HG02678 (cell line): ENCODE measurements around the gene ABLIM1.

Experiments
- ATAC-seq: cut with Tn5 transposase; IDR thresholded peaks from one replicate; pipeline ENCODE4 v1.9.1; 2021; ENCODE audit warnings: mild to moderate bottlenecking, moderate library complexity; ENCODE audit not compliant: unreplicated experiment

The ABLIM1 gene

DNA sequence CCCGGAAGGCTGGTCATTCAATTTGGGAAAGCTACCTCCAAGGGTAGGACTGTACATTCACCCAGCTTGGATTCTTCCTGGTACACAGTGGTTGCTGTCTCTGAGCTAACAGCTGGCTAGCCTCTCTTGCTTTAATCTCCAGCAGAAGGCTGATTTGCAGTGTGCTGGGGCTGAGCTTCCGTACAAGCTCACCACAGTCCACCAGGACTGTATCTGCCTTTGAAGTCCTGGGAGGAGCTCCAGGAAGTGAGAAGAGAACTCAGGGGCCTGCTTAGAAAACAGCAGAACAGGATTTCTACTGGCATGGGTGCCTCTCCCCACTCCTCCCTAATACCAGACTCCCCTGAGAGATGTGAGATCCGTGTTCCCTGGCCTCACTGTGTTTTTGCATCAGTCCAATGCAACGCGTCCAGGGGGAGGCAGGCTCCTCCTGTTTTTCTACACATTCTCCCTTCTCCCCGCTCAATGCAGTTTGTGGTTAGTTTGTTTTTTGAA, 260.4 kb downstream of the ABLIM1 start:
- no peak for ATAC-seq

DNA sequence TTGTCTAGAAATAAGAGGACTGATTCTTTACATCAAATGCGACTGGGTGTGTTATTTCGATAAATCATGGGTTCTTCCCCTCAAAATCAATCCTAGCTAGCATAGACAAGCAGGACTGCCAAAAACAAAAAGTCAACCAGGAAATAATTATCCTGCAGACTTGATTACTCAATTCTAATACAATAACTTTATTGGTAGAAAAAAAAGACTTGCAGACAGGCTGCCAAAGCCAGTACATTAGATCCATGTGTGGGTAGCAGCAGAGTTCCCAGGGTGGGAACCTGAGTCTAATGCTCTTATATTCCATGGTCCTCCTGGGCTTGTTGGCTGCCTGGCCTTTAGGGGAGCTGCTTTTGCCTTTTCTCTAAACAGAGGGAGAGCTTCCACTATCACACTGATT, 261.6 kb downstream of the ABLIM1 start:
- ATAC-seq, result no peak

DNA sequence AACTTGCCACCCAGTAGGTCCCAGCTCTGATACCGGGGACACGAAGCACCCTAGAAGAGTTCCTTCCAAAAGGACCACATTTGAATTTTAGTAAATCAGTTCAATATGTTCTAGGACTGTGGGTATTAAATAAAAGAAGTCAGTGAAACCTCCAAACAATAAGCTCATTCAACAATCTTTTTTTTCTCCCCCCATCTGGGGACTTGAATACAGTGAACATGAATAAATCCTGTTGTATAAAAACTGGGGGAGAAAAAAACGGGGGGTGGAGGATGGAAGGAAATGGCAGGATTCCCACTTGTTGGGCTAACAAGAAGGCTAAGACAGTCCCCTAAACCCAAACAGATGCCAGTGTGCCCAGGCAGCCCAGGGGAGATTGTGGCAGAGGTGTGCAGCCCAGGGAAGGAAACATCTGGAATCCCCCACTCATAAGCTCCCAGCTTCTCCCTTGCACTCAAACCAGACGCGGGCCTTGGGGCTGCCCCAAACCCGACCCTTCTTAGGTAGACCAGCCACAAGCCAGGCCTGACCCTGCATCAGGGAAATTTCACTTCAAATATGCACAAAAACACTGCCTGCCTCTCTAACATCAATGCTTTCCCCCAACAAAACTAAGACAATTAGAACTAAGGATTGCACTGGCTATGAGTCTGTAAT, 262.6 kb downstream of the ABLIM1 start:
- ATAC-seq, result no peak

DNA sequence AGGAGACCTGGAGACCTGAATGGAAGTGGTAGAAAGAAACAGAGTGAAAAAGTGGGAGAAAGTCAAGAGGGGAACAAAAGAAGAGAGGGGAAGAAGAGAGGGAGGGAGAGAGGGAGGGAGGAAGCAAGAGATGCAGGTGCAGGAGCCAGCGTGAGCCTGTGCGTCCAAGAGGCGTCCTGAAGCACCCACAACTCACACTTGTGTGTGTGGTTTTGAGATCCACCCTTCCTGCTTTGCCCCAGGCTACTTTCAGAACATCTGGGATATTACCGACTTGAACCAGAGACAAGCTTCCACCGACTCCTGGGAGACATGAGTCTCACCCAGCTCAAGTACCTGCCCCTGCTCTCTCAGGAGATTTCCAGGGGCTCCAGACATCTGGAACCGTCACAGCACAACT, 263.5 kb downstream of the ABLIM1 start:
- ATAC-seq, result no peak

DNA sequence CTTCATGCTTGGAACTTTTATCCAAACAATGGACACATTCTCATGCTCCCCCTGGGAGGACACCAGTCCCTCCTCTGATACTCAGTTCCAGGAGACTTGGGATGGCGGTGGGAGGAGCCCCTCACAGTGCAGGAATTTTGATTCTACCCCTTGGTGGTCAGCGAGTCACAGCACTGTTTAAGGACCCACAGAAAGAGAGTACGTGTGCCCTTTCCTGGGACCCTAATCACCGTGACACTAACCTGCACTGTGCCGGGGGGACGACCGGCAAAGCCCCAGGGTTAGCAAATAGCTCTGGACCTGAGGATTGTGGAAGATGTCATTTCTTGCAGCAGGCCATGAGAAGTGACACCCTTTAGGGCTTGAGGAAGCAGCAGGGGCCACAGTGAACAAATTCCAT, 264.2 kb downstream of the ABLIM1 start:
- ATAC-seq, result no peak

DNA sequence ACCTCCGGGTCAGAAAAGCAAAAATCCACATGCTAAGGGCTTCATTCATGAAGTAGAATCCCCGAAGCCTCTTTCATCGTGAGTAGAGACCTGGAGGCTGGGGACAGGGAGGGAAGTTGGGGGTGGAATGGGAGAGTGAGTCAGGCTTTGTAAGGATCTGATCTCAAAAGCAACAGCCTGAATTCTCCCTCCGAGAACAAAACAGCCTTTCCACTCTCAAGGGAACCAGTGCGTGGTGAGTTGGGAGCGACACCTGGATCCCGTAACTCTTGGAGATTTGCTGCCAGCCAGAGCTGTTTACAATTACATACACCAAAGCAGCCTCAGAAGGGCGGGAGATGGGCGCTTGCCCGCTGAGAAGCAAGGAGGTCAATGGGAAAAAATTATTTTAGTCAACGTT, 264.6 kb downstream of the ABLIM1 start:
- no peak for ATAC-seq

DNA sequence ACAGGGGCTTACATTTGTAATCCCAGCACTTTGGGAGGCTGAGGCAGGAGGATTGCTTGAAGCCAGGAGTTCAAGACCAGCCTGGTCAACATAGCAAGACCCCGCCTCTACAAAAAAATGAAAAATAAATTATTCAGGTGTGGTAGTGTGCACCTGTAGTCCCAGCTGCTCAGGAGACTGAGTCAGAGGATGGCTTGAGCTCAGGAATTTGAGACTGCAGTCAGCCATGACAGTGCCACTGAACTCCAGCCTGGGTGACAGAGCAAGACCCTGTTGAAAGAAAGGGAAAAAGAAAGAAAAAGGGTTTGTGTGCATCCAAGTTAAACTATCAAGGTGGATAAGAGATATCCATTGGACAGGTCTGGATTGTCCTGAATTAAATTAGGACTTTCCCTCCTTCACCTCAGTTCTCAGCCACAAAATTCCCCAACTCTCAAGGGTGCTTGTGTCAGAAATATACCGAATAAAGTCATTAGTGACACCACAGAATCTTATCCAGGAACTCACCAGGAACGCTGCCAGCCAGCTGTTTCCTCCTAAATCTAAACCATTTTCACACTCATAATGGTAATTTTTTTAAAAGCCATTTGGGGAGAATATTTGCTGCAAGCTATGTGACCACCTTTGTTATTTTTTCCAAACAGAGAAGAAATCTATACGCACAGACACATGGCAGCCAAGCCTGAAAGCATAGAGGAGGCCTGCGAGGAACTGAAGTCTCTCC, 265.8 kb downstream of the ABLIM1 start:
- no peak for ATAC-seq

DNA sequence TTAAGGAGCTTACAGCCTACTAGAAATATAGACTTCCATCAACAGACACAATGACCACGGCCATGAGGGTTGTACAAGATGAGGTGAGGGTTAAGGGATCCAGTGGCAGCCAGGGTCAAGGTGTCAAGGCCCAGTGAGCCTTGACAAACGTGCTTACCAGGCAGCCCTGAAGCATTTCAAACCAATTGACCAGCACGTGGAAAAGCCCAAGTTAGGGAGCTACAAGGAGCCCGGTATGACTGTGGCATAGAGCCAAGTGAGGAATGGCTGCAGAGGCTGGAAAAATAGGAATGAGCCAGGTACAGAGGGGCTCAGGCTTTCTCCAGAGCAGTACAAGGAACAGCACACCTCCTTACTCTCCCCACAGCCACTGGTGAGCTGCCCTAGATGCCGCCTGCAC, 266.5 kb downstream of the ABLIM1 start:
- ATAC-seq, result no peak

DNA sequence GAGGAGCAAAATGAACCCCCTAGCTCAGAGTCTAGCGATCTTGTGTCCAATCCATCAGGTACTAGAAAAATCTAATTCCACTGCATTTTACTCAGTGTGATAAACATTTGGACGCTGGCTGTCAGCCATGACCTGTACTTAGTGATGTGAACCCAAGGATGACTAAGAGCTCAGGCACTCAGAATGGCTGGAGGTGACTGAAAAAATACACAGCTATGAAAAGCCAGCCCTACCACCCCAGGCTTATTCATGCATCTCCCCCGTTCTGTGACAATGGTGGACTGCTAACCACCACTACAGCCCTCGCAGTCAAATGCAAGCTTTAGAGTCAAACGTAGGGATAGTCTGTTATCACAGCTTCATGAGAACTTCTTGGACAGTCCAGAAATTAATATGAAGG, 268.6 kb downstream of the ABLIM1 start:
- no peak for ATAC-seq

DNA sequence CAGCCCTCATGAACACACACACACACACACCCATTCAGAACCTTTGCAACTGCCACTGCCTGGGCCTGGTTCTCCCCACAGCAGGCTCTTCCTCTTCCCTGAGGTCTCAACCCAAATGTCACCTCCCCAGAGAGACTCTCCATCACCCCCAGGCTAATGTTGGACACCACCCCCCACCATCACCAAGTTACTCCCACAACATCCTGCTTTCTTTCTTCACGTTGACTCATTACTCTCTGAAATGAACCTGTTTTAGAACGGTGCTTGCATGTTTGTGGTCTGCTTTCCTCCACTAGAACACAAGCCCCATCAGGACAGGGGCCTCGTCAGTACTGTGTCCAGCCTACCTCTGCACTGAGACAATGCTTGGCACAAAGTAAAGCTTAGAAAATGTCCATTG, 269.8 kb downstream of the ABLIM1 start:
- peak; percentile 71 for ATAC-seq

DNA sequence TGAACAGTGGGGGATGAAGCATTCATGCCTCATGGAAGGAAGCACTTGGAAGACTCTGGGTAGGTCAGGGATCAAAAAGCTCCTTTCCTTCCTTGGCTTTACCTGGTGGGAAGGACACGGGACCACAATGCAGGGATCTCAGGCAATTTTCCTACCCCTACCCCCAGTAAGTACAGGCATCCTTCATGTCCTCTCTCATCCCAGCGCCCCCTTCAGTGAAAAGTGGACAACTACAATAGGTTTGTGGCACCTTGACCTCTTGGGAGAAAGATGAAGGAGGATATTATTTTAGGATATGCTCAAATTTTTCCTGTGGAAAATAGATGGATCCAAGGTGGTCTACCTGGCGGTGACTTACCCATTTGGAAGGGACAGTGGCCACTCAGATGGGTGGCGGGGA, 270.3 kb downstream of the ABLIM1 start:
- ATAC-seq, result no peak

DNA sequence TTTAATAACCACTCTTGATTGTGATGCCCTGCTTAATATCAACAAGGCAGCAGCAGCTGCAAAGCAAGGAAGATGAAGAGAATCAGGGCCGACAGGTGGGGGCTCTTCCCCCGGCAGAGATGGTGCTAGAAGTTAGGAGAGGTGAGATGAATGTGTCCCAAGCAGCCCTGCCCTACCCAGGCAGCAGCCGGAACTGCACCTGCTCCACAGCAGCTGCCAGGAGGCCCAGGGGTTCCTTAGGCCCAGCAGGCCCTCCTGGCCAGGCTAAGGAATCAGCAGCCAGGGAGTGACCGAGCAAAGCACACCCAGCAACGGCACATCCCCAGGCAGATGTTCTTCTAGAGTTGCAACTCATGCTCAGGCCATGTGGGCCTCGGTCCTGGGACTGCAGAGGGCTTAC, 271.6 kb downstream of the ABLIM1 start:
- ATAC-seq, result no peak

DNA sequence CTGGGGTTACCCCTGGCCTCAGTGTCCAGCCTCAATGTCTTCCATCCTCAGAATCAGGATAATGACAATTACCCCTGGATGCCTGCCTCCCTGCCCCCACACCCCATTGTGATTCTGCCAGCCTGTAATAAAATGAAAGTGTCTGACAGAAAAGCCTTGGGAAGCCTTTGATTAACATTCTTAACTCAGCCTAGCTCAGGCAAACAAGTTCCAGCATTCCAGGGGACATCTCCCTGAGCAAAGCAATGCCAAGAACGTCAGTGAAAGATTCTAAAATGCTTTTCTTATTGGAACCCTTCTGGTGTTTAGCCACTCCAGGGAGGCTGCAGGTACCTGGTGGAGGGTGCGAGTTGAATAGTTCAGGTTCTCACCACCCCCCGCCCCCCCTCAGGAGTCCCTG, 272.5 kb downstream of the ABLIM1 start:
- ATAC-seq, result no peak

DNA sequence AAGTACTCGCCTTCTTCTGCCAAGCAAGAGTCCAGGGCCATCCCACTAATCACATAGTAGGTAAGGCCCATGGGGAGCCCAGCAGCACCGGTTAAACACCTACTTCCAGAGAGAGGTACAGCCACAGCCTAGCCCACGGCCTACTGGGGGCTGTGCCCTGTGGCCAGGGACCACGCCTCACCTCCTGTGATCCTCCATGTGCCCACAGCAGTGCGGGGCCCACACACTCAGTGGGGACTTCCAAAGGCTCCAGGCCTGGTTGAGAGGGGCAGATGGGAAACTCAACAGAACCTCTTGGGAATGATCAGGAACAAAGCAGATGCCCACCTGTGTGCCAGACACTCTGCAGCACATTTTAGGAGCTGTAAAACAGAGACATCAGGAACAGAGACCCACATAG, 273.5 kb downstream of the ABLIM1 start:
- no peak for ATAC-seq

DNA sequence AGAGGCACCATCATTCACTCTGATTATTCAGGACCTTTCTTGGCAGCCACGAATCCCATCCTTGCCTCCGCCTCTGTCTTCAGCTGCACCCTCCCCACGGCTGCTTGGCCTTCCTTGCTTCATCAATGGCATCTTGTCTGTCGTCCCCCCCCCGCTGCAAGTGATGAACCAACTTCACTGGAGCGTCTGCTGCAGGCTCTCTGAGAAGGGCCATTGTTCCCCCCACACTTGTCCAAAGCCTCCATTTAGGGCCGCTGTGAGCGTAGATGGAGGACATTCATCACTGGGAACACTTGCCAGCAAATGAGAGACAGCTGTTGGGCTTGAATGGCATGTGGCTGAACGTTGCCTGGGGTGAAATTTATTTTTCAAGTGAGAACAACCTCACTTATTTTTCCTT, 273.9 kb downstream of the ABLIM1 start:
- ATAC-seq, result no peak
